HG02885 (cell line): Measurements from ENCODE around the gene OR52B2.
"Not testable (repeated sequence)": the region's sequence is repeated elsewhere in the genome, so short reads cannot be mapped to it uniquely, and the experiment has no call there.

ENCODE experiments used
- ATAC-seq: cut with Tn5 transposase; IDR thresholded peaks from one replicate; pipeline ENCODE4 v1.9.1; 2021; ENCODE audit warnings: mild to moderate bottlenecking; ENCODE audit not compliant: unreplicated experiment, poor library complexity

The OR52B2 gene

GRCh38 chr11:6156628-6157359 lies 13.3 kb downstream of the OR52B2 start:
- no peak for ATAC-seq

GRCh38 chr11:6152126-6152525 lies 18.0 kb downstream of the OR52B2 start:
- ATAC-seq: no peak

GRCh38 chr11:6151117-6151516 lies 19.0 kb downstream of the OR52B2 start:
- no peak for ATAC-seq

- ATAC-seq: not testable (repeated sequence)
Measured at GRCh38 chr11:6143737-6144136, 26.4 kb downstream of the OR52B2 start.

DNA sequence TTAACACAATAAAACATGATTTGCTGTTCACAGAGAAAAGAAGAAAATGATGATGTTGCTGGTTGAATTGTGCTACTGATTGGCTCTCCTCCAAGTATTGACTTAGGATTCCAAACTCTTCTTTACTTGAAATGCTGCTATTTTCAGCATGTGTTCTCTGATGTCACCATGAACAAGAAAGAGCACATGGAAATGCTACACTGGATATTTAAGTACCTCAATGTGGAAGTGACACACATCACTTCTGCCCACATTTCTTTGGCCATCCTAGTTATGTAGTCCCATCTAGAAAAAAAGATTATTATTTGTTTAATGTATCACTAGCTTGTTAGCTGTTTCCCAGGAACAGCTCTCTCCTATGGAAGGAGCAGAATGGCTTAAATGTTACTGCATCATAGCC lies 27.2 kb downstream of the OR52B2 start:
- no peak for ATAC-seq

DNA sequence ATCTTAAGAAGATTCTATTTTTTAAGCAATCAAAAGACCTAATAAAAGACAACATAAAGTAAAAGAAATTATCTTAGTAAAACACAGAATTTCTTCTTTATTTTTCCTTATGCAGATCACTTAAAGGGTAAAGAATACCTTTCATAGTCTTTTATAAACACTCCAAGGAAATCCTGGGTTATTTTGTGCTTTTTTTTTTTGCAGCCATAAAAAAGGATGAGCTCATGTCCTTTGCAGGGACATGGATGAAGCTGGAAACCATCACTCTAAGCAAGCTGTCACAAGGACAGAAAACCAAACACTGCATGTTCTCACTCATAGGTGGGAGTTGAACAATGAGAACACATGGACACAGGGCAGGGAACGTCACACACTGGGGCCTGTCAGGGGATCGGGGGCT lies 34.2 kb downstream of the OR52B2 start:
- ATAC-seq: not testable (repeated sequence)

DNA sequence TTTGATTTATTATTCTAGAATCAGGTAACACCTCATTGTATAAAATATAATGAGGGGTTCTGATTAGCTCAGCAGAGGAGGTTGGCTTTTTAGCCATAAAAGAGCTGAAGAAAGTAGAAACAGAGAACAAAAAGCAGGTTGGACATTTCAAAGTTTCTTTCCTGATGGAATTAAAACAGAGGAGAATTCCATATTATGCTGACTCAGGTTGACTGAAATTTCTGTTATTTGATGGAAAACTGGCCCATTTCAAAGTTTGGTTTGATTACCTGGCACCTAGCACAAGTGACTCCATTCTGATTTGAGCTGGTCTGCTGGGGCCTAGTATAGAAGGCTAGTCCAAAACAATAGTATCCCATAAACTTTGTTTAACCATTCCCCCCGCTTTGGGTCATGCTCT lies 37.7 kb downstream of the OR52B2 start:
- no peak for ATAC-seq

- no peak for ATAC-seq
Measured at GRCh38 chr11:6129635-6130034, 40.5 kb downstream of the OR52B2 start.

- ATAC-seq: no peak
Measured at GRCh38 chr11:6129011-6129410, 41.1 kb downstream of the OR52B2 start.

DNA sequence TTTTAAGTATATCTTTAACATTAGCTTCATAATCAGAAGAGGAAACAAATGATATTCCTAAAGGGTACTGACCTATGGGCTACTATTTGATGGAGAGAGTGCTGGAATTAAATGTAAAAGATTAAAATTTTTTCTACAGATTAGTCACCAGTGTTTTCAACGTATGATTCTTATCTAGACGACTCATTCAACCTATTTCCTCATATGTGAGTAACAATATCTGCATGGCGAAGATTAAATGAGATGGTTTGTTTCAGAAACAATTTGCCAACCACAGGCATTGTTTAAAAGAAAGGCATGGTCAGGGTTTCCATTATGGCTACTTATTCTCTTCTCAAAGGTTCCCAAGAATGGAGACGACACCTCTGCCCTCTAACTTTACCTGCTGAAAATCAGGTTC lies 42.2 kb downstream of the OR52B2 start:
- no peak for ATAC-seq

DNA sequence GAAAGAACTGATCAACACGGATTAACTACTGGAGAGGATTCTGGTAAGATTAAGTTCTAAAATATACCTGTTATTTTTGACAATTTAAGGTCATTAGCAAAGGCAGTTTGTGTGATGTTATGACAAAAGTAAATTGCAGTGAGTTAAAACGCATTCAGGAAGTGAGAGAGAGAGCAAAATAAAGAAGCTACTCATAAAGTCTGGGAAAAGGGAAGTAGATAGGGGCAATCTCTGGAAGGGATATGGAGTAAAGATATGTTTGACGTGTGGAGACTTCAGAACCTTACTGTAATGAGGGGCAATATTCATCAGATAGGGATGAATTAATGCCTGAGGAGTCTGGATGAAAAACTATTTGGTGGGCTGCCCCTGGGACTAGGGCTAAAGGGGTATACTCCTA lies 45.9 kb downstream of the OR52B2 start:
- no peak for ATAC-seq
